ENCODE data around the gene PTPRU.

PTPRU gene

DNA sequence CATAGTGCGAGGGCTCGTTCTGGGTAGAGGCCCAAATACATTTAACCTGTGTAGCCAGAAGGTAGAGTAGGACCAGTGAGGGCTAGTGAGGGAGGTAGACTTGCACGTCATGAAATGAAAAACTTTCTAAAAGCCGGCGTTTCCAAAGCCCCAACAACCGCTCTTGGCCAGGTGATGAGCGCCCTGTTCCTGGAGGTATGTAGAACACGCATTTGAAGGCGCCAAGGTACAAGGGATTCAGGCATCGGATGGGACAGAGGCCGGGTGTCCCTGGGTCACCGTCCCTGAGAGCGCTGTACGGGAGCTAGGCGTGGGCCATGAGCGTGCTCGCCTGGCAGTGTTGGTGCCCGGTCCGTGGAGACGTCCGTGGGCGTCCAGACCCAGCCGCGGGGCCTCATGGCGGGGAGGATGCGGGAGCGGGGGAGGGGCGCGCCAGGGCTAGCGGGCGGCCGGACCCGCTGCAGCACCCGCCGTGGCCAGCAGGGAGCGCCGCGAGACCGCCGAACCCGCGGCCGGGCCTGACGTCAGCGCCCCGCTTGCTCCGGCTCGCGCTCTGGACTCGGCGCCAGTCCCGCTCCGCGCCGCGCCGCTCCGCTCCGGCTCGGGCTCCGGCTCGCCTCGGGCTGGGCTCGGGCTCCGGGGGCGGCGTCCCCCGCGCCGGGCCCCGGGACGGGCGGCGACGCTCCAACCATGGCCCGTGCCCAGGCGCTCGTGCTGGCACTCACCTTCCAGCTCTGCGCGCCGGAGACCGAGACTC is at the start of gene PTPRU:
PTPRU (plus strand) TSS at position 568 of the 757 bp plus-strand sequence; CDS start at position 691, 123 bp downstream.
- peak; percentile 62 for DNase-seq (ENCODE audit: low read depth)

DNA sequence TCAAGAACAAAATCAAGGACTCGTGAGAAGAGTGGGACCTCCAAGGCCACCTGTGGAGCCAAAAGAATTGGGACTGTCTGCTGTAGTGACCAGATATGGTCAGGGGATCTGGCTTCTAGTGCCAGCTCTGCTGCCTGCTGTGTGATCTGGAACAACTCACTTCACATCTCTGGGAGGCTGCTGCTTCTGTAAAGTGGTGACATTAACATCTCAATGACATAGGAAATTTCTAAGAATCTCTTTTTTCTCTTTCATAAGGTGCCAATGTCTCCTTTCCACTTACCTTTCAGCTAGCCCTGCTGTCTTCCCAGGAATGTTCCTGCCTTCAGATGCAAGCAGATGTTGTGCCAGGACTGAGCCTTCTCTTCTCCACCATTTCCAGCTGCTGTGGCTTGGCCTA is 49.6 kb upstream of the PTPRU start:
- no peak for DNase-seq (ENCODE audit: low read depth)

DNA sequence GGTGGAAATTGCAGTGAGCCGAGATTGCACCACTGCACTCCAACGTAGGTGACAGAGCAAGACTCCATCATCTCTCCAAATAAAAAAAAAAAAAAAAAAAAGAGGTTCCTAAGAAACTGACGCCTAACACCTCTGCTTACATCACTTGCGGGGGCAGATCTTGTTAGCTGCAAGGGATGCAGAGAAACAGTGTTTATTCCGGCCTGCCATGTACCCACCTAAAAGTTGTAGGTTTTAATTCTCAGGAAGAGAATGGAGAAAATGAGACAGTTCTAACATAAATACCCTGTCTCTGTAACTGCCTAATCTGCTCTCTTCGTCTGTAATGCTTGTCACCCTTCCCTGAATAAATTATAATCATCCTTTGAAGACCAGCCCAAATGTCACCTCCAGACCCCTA is 45.6 kb upstream of the PTPRU start:
- DNase-seq (ENCODE audit: low read depth): no peak

DNA sequence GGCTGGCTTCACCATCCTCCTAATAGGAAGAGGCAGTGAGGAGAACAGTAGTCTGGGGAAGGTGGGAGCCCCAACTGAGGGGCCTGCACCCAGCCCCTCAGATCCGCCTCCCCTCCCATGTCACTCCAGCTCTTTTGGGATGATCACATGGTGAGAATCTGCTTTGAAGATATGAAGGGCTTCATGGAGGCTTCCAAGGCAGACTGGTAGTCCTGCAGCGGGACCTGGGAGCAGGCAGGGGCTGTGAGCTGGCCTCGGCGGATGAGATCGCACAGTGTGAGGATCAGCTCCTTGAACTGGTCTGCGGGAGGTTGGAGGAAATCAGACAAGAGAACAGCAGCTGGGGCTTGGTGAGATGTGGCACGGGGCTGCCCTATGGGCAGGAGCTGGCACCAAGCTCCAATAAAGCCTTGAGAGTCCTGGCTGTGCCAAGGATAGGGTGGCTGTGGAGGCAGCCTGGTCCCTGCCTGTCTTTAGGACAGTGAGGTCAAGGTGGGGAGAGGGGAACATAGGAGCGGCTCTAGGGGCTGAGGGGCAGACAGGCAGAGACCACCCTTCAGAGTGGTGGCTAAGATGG is 42.4 kb upstream of the PTPRU start:
- DNase-seq (ENCODE audit: low read depth): no peak

DNA sequence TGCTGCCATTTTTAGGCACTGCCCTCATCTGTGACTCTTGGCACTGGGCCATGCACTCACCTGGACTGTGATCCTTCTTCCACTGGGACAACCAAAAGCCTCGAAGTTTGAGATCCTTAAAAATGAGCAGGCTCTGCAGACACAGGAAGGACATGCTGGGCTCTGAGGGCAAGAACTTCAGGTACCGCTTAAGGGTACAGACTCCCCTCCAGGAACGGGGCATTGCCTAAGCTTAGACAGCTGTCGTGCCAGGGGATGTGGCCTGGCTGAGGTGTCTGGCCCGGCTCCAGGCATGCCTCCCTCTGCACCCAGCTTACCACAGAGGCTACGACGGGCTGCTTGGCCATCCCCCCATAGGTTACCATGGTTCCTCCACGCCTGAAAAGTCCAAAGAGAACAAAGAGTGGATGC is 40.4 kb upstream of the PTPRU start:
- no peak for DNase-seq (ENCODE audit: low read depth)

DNA sequence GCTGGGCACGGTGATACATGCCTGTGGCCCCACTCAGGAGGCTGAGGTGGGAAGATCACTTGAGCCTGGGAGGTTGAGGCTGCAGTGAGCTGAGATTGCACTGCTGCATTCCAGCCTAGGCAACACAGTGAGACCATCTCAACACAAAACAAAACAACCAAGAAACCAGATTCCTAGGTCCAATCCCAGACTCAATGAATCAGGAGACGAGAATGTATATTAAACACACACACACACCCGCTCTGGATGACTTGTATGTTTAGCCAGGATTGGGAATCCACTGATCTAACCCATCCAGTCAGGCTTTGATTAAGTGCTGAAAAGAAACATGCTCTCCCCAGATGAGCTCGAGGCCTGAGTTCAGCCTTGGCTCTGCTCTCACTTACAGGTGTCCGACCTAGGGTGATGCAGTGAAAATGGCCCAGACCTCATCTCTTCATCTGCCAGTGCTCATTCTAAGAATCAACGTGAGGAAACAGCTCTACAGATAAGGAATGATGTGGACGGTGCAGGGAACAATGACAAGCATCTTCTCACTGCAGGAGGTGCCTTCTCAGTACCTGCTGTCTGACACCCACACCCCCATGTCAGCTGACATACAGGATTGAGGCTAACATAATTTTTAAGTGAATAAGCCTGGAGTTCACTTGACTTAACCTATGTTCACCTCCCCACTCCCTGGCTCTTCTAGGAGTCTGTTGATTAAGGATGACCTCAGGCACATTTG is 39.3 kb upstream of the PTPRU start:
- DNase-seq (ENCODE audit: low read depth): no peak

DNA sequence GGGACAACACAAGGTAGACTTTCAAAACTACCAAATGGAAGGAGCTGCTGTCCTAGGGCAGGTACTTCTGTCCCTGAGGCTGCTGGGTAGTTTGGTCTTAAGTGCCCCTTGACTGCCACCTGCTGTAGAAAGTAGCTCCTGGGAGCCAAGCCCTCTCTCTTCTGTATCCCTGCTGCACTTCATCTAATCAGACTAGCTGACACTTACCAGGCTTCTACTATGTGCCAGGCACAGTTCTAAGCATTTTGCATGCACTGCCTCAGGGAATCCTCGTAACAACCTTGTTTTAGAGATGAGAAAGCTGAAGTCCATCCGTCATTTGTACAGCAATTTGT is 38.8 kb upstream of the PTPRU start:
- no peak for DNase-seq (ENCODE audit: low read depth)

DNA sequence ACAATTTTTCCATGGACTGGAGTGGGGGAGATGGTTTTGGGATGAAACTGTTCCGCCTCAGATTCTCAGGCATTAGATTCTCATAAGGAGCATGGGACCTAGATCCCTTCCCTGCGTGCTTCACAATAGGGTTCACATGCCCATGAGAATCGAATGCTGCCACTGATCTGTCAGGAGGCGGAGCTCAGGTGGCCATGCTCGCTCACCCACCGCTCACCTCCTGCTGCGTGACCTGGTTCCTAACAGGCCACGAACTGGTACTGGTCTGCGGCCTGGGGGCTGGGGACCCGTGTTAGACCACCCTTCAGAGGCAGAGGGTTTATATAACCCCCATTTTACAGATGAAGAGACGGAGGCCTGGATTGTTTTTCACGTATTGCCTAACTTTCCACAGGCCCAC is 38.3 kb upstream of the PTPRU start:
- no peak for DNase-seq (ENCODE audit: low read depth)

DNA sequence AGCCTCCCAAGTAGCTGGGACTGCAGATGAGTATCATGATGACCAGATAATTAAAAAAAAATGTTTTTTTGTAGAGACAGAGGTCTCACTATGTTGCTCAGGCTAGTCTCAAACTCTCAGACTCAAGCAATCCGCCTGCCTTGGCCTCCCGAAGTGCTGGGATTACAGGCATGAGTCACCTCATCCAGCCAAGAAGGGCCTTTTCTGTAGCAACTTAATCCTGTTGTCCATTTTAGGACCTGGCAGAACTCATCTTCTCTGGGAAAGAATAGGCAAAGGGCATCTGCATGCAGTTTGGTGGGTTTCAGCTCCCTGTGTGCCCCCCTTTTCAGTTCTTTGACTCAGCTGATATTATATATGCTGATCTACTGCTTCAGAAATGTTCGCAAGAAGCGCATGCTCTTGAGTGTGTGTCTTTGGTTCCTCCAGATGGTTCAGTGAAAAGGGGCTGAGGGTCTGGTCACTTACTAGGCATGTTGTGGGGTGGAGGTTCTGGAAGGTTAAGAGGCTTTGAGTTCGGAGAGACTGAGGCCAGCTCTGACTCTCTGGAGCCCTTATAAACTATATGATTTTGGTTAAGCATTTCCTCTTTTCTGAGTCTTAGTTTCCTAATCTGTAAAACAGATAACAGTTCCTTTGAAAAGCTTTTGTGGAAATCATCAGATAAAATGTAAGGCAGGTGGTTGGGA is 35.3 kb upstream of the PTPRU start:
- DNase-seq (ENCODE audit: low read depth): no peak

DNA sequence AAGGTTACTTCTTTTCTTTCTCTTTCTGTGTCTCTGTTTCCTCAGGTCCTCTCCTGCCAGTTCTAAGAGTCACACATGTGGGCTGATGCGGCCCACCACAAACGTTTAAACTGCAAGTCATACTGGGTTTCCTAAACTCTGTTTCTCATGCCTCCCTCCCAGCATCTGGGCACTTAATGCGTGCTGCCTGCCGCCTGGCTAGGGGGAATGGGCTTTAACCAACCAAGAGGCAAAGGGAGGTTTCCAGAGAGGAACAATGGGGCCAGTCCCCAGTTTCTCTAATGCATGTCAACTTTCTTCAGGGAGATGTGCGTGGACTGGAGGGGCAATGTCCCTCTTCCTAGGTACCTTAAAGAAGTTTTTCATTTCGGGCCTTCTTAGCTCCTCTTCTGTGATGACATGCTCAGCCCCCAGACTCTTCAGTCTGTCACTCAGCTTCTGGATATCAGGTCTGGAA is 34.7 kb upstream of the PTPRU start:
- no peak for DNase-seq (ENCODE audit: low read depth)

DNA sequence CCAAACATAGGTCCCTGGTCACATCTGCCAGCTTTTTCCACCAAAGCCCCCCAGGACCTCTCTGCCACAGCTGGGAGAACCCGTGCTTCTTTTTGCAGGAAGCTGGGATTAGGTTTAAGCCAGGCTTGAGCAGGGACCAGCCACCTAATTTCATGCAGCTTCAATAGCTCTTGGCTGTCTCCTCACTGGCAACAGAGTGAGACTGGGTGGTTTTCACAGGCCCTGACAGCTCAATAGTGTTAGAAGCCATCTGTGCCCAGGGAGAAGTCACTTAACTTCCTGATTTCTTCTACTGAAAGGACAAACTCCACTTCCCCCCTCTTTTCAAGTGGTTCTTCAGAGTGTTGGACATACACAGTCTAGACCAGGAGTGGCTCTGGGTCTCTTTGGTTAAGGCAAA is 34.3 kb upstream of the PTPRU start:
- DNase-seq (ENCODE audit: low read depth): no peak

DNA sequence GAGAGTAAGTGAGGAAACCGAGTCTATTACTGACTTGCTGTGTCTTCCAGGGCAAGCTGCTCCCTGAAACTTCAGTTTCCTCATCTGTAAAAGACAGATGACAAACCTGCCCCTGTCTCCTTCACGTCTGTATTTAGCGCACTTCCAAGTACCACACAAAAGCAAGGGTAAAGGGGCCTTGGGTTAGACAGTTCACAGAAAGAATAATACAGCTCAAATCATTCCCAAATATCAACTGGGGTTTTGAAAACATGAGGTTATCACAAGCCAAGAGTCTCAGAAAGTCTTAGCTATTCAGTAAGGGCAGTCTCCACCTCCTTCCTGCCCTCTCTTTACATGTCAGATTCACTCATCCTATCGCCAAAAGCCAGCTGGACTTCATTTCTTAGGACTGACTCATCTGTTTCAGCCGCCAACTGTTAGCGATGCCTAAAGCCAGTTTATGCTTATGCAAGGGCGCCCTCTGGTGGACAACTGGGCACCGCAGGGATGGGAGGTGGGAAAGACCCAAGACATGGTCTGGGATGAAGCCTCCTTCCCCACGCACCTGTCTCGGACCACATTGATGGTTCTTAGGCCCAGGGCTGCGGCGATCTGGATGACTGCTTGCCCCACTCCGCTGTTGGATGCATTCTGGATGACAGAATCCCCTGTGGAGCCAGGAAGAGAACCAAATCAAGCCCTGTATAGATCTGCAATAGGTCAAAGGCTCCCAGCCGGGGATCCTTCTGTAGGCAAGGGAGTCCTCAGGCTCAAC is 33.6 kb upstream of the PTPRU start:
- peak; percentile 92 for DNase-seq (ENCODE audit: low read depth)

DNA sequence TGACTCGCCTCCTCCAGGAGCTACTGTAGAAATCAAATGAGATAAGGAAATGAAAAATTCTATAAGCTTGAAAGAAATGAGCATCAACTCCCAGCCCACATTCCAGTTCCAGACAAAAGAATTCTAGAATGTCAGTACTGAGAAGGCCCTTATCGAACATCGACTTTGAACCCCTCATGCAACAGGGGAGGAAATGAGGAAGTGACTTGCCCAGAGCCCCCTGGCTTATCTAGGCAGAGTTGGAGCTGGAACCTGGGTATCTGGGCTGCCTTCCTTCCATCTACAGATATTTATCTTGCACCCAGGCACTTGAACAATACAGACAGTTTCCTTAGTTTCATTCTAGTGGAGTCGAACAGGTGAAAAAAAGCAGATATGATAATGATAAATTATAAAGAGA is 27.9 kb upstream of the PTPRU start:
- DNase-seq (ENCODE audit: low read depth): no peak

DNA sequence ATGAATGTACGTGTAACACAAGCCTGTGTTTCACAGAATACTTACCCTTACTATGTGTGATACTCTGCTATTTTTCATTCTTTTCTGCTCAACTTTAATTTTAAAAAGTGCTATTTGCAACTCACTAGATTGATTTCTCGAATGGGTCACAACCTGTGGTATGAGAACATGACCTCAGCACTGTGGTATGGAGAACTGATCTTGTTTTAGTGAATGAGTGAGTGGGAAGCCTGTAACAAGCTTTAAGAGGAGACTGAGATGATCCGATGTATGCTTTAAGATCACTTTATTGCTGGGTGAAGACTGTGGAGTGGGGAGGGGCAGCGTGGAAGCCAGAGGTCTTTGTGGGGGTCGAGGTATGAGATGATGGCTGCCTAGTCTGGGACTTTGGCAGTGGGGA is 27.1 kb upstream of the PTPRU start:
- no peak for DNase-seq (ENCODE audit: low read depth)

DNA sequence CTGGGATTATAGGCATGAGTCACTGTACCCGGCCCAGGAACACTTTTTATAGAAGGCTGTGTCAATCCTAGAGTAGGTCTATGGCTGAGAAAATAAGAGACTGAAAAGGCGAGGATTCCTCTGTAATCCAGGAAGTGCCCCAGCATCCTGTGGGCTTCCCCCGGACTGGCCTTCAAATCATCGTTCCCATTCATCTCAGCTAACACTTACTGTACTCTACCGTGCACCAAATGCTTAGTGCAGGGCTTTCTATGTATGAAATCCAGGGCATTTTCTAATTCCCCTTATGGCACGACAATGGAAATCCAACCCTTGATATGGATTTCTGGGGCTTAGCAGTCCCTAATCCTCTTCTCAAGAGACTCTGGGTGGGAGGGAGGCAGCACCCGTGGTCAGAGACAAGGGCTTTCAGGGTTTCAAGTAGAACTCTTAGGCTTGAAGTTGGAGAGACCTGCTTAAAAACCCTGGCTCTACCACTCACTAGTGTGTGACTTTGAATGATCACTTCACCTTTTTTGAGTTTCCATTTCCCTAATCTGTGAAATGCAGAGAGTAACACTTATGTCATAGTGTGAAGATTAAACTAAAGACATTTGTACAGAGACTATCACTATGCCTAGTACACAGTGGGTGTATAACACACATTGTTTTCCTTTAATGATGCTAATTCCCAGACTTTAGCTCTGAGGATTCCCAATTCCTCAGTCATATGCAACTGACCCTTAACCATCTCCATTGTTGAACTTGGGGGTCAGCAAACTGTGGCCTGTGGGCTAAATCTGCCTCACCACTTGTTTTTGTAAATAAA is 25.8 kb upstream of the PTPRU start:
- DNase-seq (ENCODE audit: low read depth): no peak

DNA sequence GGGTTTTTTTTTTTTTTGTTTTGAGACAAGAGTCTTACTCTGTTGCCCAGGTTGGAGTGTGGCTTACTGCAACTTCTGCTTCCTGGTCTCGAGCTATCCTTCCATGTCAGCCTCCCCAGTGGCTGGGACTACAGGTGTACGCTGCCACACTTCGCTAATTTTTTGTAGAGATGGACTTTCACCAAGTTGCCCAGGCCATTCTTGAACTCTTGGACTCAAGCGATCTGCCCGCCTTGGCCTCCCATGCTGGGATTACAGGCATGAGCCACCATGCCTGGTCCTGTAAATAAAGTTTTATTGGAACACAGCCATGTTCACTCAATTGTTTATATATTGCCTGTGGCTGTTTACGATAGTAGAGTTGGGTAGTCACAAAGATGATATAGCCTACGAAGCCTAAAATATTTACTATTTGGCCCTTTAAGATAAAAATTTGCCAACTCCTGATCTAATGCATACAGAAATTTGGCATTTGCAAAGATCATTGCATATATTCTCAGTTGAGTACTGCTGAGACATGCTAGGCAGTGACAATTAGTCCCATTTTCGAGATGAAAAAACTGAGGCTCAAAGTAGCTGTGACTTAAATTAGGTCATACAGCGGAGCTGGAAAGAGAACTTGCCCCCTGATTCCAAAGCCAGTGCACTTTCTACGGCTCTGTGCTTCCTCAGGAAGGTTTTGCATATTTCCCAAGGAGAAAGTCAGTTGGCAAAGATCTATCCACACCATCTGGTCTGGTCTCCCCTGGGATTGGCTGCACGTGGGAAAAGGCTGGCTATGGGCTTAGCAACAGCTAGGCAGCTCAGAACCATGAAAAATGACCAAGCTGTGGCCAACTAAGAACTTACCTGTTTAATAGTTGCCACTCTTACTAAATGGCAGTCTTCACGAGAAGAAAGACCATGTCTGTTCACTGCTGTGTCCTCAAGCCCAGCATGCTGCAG is 25.0 kb upstream of the PTPRU start:
- DNase-seq (ENCODE audit: low read depth): no peak

DNA sequence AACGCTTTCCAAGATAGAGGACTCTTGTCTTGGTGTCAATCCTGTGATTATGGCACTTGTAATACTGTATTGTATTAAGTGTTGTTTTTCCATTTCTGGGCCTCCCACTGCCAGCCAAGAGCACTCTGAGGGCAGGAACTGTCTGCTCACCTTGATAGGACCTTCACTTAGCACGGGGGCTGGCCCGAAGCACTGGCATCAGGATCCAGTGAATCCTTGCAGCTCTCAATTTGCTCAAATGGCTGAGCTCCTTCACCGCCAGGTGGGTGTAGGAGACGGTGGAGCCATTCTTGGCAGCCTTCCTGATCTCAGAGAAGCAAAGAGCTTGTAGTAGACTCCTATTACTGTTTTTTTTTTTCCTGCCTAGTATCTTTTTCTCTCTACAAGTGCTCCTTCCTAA is 23.3 kb upstream of the PTPRU start:
- DNase-seq (ENCODE audit: low read depth): no peak

DNA sequence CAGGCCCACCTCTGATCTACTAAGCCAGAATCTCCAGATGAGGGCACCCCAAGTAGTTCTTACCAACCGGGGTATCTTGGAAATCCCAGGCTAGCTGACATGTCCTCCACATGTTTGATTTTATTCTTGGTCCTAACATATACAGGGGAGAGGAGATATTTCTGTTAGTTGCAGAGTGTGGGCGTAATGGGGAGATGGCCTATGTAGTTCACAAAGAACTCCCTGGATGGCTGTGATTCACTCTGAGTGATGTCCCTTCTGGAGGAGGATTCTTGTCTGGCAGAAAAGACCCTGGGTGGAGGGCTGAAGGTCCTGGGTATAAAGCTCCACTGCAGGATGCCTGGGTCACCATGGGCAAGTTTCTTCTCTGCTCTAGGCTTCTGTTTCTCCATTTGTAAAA is 18.7 kb upstream of the PTPRU start:
- DNase-seq (ENCODE audit: low read depth): no peak

DNA sequence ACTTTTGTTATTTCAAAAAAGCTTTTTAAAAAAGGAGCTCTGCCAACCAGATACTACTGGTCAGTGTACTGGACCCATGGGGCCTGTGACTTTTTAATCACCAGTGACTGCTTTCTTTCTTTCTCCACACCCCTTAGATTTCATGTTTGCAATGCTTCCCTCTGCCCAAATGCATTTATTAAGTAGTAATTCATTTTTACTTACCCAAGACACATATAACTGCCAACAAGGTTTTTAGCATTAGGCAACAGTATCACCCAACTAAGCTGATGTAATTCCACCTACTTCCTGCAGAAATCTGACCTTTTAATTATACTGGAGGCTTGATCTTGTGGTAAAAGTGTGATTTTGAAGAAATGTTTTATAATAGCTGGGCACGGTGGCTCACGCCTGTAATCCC is 18.1 kb upstream of the PTPRU start:
- DNase-seq (ENCODE audit: low read depth): no peak

DNA sequence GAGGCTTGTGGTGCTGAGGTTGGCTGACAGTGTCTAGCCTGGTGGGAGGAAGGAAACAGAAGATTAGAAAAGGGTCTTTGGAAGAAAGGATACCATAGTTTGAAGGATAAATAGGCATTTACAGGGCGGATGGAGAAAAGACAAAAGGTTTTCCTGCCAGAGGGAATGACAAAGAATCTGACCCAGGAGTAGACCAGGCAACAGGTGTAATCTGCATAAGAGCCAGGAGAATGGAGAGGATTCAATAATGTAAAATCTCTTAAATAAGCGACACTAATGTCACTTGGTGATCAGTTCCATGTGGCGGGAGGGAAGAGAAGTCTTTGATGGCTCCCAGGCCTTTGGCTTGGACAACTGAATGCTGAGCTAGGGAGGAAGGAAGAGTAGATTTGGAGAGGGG is 15.0 kb upstream of the PTPRU start:
- DNase-seq (ENCODE audit: low read depth): no peak

Data from stimulated activated CD8-positive, alpha-beta memory T cell treated with anti-CD3 and anti-CD28 coated beads, Interleukin-12 subunit alpha, Interleukin-12 subunit beta, amount 100 ng/mL, for 1 hour (primary cell).